Measurements from ENCODE around the gene MTOR. TPM values are rescaled to one million over a fixed set of nuclear protein-coding genes. Genes with fewer than 3 reads are reported as not detected.
A peak's percentile ranks its signal among the peaks of the same experiment; 100 is the strongest.
"Not testable (repeated sequence)": the region's sequence is repeated elsewhere in the genome, so short reads cannot be mapped to it uniquely, and the experiment has no call there.

Gene MTOR
- total RNA-seq, 1 experiment from 2014 or later, result 36.1 TPM

GRCh38 chr1:11100149-11100493, 162.2 kb downstream of the MTOR start:
- H3K4me1 Mint-ChIP-seq (ENCODE audit: low read depth, unreplicated experiment), result no peaks in the 10 kb centered on the region

GRCh38 chr1:11099310-11100148, 162.8 kb downstream of the MTOR start, which contains the start of gene EXOSC10:
Gene EXOSC10, minus strand, starts transcription at chr1:11099869. Its CDS starts 38 bp downstream, at chr1:11099831.
- TF ChIP-seq CTCF (IDR thresholded peaks at IDR 0.05; ENCODE audit: unreplicated experiment), result no peak
- H3K27ac Mint-ChIP-seq (ENCODE audit: unreplicated experiment), result peak within 1 kb of the TSS; percentile 88
- H3K27me3 Mint-ChIP-seq (ENCODE audit: unreplicated experiment), result no peaks in the 10 kb centered on the region
- H3K9me3 Mint-ChIP-seq (ENCODE audit: low read depth, unreplicated experiment), result no peaks in the 10 kb centered on the region
- peaks cover 30% of the 10 kb centered on the region for H3K36me3 Mint-ChIP-seq (ENCODE audit: insufficient read depth, unreplicated experiment)
- peak; percentile 90 for DNase-seq
- peak within 1 kb of the TSS; percentile 71 for H3K4me3 Mint-ChIP-seq (ENCODE audit: low read depth, unreplicated experiment)
- BruUV-seq (replicated peaks), result no TSS peak
- H3K4me1 Mint-ChIP-seq (ENCODE audit: low read depth, unreplicated experiment), result no peaks in the 10 kb centered on the region
- CTCF ChIA-PET, result interaction anchor here (1.0 to 1.5 kb wide), 2 partner anchors 31 to 62 kb away, joined by 4 to 7 read pairs; no protein-coding TSS in a partner anchor
- intact Hi-C loops (cut with micrococcal nuclease; ENCODE audit: unreplicated experiment), result no loop called here

More at GRCh38 chr1:11100149-11100493, 162.2 kb downstream of the MTOR start:
- no peak for DNase-seq
- intact Hi-C loops (cut with micrococcal nuclease; ENCODE audit: unreplicated experiment), result no loop called here
- no peak for TF ChIP-seq CTCF (IDR thresholded peaks at IDR 0.05; ENCODE audit: unreplicated experiment)
- peak overlapping the region; percentile 88 for H3K27ac Mint-ChIP-seq (ENCODE audit: unreplicated experiment)
- CTCF ChIA-PET, result interaction anchor here (1.5 kb wide), 1 partner anchor 62 kb away, joined by 7 read pairs; no protein-coding TSS in a partner anchor
- H3K4me3 Mint-ChIP-seq (ENCODE audit: low read depth, unreplicated experiment), result peak overlapping the region; percentile 71
- no peaks in the 10 kb centered on the region for H3K9me3 Mint-ChIP-seq (ENCODE audit: low read depth, unreplicated experiment)
- BruUV-seq (replicated peaks), result no TSS peak
- H3K36me3 Mint-ChIP-seq (ENCODE audit: insufficient read depth, unreplicated experiment), result peaks cover 26% of the 10 kb centered on the region
- no peaks in the 10 kb centered on the region for H3K27me3 Mint-ChIP-seq (ENCODE audit: unreplicated experiment)

- BruUV-seq (replicated peaks), result TSS peak; percentile 57
- Mint-ChIP-seq H3K27me3 (ENCODE audit: unreplicated experiment) (no peaks in the 10 kb centered on the region), H3K4me1 (ENCODE audit: low read depth, unreplicated experiment) (no peaks in the 10 kb centered on the region), H3K36me3 (ENCODE audit: insufficient read depth, unreplicated experiment) (peaks cover 30% of the 10 kb centered on the region), H3K27ac (ENCODE audit: unreplicated experiment) (peak overlapping the region; percentile 88), H3K4me3 (ENCODE audit: low read depth, unreplicated experiment) (peak overlapping the region; percentile 71), H3K9me3 (ENCODE audit: low read depth, unreplicated experiment) (no peaks in the 10 kb centered on the region)
- no peak for DNase-seq
- TF ChIP-seq CTCF (IDR thresholded peaks at IDR 0.05; ENCODE audit: unreplicated experiment), result no peak
- intact Hi-C loops (cut with micrococcal nuclease; ENCODE audit: unreplicated experiment), result no loop called here
- CTCF ChIA-PET, result interaction anchor here (0.6 to 1.5 kb wide), 3 partner anchors 31 to 528 kb away, joined by 3 to 7 read pairs (median 4); no protein-coding TSS in a partner anchor
Observed at GRCh38 chr1:11098931-11099309, 163.4 kb downstream of the MTOR start.

- DNase-seq; H3K9me3 Mint-ChIP-seq (ENCODE audit: low read depth, unreplicated experiment); H3K27me3 Mint-ChIP-seq (ENCODE audit: unreplicated experiment); BruUV-seq (replicated peaks); intact Hi-C loops (cut with micrococcal nuclease; ENCODE audit: unreplicated experiment); CTCF ChIA-PET; H3K4me1 Mint-ChIP-seq (ENCODE audit: low read depth, unreplicated experiment); H3K27ac Mint-ChIP-seq (ENCODE audit: unreplicated experiment); H3K4me3 Mint-ChIP-seq (ENCODE audit: low read depth, unreplicated experiment): not testable (repeated sequence)
- peaks cover 24% of the 10 kb centered on the region for H3K36me3 Mint-ChIP-seq (ENCODE audit: insufficient read depth, unreplicated experiment)
Observed at GRCh38 chr1:11083784-11084183, 178.6 kb downstream of the MTOR start.

DNA sequence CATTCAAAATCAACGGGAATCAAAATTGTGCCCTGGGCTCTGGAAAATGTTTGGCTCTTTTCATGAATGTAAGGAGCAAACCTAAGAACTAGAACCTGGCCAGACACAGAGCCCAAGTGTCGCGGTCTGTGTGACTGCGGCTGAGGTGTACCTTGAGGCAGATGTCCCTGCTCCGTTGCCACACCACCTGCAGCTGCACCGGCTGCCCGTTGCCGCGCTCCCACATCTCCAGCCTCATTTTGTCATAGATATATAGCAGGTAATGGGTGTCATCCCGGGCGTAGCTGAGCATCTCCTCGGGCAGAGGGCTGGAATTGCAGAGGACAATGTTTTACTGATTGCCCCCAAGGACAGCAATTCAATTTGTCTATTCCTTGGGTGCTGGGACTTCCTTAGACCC, 181.4 kb downstream of the MTOR start:
- Mint-ChIP-seq H3K27me3 (ENCODE audit: unreplicated experiment) (no peaks in the 10 kb centered on the region), H3K4me3 (ENCODE audit: low read depth, unreplicated experiment) (no peak overlapping the region), H3K36me3 (ENCODE audit: insufficient read depth, unreplicated experiment) (peaks cover 10% of the 10 kb centered on the region), H3K27ac (ENCODE audit: unreplicated experiment) (no peak overlapping the region), H3K9me3 (ENCODE audit: low read depth, unreplicated experiment) (no peaks in the 10 kb centered on the region), H3K4me1 (ENCODE audit: low read depth, unreplicated experiment) (no peaks in the 10 kb centered on the region)
- BruUV-seq (replicated peaks), result no TSS peak
- intact Hi-C loops (cut with micrococcal nuclease; ENCODE audit: unreplicated experiment), result no loop called here
- no peak for DNase-seq
- no peak for TF ChIP-seq CTCF (IDR thresholded peaks at IDR 0.05; ENCODE audit: unreplicated experiment)
- CTCF ChIA-PET, result no interaction called here

All from Calu3 (cell line).